GM21360 (cell line): ENCODE results near the gene CSDE1.

Experiments used
- ATAC-seq: cut with Tn5 transposase; IDR thresholded peaks from one replicate; pipeline ENCODE4 v1.9.1; 2021; ENCODE audit warnings: mild to moderate bottlenecking, moderate library complexity; ENCODE audit not compliant: unreplicated experiment

Gene CSDE1

DNA sequence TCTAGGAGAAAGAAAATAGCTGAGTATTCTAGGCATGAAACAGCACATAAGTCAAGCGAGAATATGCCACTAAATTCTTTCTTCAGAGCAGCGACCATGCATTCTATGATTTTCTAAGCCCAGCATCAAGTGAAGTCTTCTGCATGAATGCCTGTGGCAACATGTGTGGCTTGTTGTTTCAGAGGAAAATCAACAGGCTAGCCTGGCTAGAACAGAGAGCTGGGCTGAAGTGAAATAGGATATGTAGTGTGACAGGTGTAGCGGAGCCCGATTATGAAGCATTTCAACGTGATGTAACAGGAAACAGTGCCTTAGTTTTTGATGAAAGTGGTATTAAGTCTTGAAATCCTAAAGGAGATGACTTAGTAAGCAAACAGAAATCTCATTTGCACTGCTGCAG lies 7.0 kb downstream of the CSDE1 start:
- no peak for ATAC-seq

DNA sequence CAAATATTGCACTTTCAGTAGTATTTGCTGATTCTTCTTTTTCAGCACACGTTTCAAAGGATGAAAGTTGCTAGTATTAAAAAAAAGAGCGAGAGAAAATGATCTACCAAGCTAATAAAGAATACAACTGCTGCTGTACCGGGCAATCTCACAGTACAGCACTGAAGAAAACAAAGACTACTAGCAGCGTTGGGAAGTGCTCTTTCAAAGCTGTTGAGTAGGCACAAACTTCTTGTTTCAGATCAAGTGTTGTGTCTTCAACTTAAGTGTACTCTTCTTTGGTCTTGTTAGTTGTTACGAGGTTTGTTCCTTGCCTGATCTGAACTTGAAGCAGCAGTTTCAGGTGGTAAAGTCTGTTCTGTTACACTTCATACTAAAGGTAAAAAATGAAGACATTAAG lies 7.9 kb downstream of the CSDE1 start:
- no peak for ATAC-seq

- ATAC-seq = no peak
Measured at GRCh38 chr1:114746450-114747121, 11.2 kb downstream of the CSDE1 start.

DNA sequence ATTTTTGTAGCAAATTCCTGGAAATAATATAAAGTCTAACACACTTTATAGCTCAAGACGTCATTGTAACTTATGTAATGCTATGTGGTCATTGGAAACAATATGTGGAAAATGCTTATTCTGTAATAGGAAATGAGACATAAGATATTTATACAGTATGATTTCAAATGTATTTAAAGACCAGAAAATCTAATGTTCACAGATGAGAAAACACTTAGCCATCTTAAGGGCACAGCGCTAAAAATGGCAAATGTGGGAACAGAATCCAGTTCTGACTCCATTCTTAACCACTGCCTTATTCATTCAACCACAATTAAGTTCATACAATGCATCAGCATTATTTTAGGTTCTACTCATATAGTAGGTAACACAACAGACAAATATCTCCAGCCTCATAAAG lies 12.5 kb downstream of the CSDE1 start:
- ATAC-seq = no peak

DNA sequence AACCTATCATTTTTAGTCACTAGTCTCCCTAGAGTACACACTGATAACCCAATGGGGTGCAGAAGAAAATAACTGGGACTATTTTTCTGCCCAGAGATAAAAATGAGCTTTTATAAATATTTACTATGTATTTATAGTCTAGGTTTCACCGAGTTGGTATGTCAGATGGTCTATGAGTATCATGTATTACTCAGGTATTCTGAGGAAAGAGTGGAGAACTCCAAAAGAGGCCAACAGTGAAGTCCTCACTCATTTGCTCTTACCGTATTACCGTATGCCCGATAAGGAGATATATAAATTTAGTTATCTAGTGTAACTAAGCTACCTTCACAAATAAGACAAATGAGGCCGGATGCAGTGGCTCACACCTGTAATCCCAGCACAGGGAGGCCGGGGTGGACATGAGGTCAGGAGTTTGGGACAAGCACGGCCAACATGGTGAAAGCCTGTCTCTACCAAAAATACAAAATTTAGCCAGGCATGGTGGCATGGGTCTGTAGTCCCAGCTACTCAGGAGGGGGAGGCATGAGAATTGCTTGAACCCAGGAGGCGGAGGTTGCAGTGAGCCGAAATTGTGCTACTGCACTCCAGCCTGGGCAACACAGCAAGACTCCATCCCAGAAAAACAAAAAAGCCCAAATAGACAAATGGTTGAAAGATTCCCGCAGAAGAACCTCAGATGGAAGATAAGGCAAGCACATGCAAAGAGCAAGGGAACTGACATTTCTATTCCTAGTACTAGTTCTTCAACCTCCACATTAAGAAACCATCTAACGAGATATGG lies 15.6 kb downstream of the CSDE1 start:
- no peak for ATAC-seq

- no peak for ATAC-seq
Measured at GRCh38 chr1:114740331-114740730, 17.5 kb downstream of the CSDE1 start.

DNA sequence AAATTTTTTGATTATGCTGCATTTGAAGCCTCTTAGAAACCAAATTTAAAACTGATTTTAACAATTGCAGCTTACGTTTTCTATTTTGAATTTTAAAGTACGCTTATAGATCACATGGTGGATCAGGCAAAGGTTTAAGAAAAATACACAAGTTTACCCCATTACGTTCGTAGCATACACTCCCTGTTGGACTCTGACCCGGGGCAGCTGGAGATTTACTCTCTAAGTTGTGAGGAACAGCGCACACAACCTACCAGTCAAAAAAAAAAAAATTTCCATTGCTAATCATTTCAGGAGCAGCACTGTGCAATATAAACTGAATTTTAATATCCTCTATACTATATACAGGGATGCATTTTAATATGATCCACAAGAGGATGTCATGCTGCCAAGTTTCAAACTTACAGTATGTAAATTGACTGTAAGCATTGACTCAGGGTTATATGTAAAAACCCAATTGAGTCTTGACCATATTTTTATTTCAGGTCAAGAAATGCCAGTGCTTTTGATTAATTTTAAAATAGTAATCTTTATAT lies 20.4 kb downstream of the CSDE1 start:
- no peak for ATAC-seq

DNA sequence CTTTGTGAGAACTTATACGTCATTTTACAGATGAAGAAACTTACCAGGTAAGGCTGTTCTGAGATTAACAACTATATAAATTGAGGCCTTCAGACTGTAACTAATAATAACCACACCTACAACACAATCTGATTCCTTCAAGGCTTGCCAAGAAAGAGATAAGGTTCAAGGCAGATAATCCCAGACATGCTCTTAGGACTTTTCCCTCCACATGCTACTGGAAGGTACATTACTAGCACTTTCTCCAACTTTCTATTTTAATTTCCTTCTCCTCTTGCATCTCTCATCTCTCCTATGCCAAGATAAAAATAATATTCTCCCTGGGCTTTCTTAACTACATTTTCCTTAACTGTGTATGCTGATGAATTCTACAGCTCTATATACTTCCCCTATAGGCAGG lies 22.3 kb downstream of the CSDE1 start:
- ATAC-seq = no peak

GRCh38 chr1:114729782-114730181 lies 28.0 kb downstream of the CSDE1 start:
- no peak for ATAC-seq

DNA sequence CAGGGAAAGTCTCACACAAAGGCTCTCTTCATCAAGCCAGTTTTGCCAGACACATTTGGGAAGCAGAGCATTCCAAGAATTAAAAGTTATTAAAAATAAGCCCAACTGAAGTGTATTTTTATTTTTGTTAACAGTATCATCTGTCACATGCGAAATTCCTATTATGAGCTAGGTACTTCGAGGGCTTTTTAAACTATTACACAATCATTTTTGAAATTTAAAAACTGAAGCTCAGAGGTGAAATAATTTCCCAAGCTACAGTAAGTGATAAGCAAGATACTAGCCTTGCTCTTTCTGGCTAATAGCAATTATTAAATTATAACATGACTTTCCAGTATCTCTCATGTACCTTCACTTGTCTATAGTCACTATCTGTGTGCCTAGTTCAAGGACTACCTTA lies 29.2 kb downstream of the CSDE1 start:
- ATAC-seq = no peak

DNA sequence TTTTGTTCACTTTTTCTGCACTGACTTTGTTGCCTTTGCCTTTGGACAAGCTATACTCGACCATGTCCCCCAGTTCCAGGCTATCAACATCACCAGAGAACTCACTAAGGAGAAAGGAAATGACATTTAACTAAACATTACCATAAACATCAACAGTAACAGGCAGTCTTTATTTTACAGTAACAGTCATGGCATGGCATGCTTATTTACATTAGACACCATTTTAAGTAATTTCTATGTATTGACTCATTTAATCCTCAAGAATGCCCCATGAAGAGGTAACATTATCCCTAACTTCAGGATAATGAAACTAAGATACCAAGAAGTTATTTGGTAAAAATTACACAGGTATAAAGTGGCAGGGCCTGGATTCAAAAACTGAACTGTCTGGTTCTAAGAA lies 32.6 kb downstream of the CSDE1 start:
- ATAC-seq = no peak

DNA sequence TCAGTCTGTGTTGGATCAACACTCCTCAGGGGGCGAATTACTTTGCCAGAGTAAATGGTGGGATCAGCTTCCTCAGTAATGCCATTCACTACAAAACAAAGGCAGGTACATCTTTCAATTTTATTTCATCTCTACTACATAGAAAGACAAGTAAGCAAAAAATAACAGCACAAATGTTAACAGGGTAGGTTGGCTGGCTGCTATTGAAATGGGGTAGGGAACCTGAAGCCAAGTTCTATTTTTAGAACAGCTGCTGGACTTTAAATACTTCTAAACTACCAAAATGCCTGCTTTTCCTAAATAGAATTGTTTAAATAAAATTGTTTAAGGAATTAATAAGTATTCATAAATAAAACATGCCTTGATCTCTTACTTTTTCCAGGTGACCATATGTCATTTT lies 33.9 kb downstream of the CSDE1 start:
- ATAC-seq = no peak

GRCh38 chr1:114723457-114723856 lies 34.3 kb downstream of the CSDE1 start:
- no peak for ATAC-seq

- ATAC-seq = no peak
Measured at GRCh38 chr1:114720492-114720891, 37.3 kb downstream of the CSDE1 start.

GRCh38 chr1:114719424-114719787 lies 38.4 kb downstream of the CSDE1 start:
- no peak for ATAC-seq

DNA sequence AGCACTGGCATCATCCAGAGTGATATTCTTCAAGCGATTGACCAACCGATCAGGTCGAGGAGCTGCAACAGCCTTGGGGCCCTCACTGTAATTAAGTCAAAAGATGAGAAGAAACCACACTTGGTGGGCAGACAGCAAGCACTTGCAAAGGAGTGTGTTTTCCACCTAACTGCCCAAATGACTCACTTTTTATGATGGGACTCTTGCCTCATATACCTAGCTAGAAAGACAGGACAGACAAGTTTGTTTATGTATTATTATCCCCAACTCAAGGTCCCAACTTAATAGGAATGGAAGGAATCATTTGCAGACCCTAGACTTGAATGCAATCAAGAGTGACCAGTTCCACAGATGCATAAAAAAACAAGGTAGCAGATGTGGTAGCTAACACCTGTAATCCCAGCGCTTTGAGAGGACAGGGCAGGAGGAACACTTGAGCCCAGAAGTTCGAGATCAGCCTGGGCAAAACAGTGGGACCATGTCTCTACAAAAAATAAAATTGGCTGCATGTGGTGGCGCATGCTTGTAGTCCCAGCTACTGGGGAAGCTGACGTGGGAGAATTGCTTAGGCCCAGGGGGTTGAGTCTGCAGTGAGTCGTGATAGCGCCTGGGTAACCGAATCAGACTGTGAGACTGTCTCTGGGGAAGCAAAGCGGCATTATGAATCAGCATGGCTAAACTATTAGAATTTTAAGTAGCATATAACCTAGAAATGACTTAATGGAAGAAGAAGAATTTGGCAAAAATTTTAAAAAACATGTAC lies 38.9 kb downstream of the CSDE1 start:
- ATAC-seq = no peak

GRCh38 chr1:114716304-114717170 lies 41.2 kb downstream of the CSDE1 start, which contains the start of gene NRAS:
TSS of gene NRAS (minus strand) at chr1:114716771. CDS start at chr1:114716160, 611 bp downstream.
- ATAC-seq = peak; percentile 91

DNA sequence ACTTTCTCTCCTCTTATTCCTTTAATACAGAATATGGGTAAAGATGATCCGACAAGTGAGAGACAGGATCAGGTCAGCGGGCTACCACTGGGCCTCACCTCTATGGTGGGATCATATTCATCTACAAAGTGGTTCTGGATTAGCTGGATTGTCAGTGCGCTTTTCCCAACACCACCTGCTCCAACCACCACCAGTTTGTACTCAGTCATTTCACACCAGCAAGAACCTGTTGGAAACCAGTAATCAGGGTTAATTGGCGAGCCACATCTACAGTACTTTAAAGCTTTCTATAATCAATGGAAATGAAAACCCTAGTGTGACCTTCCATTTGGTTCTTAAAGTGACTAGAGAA lies 41.9 kb downstream of the CSDE1 start:
- ATAC-seq = peak; percentile 1

- ATAC-seq = no peak
Measured at GRCh38 chr1:114712977-114713376, 44.8 kb downstream of the CSDE1 start.

GRCh38 chr1:114710360-114710759 lies 47.4 kb downstream of the CSDE1 start:
- ATAC-seq = no peak

- no peak for ATAC-seq
Measured at GRCh38 chr1:114707604-114708003, 50.2 kb downstream of the CSDE1 start.
